COLO829 (cell line): ENCODE data around the gene SPDYE18.
"Not testable (repeated sequence)": the region's sequence is repeated elsewhere in the genome, so short reads cannot be mapped to it uniquely, and the experiment has no call there.

Experiments used
- DNase-seq: peaks from one replicate; pipeline ENCODE4 v3.0.0; 2012; ENCODE audit warnings: low spot score

The SPDYE18 gene

GRCh38 chr7:77062557-77062956 is at the start of gene SPDYE18:
Gene SPDYE18, minus strand, starts transcription at chr7:77062558. Its CDS starts 2,046 bp downstream, at chr7:77060512.
- DNase-seq = not testable (repeated sequence)

DNA sequence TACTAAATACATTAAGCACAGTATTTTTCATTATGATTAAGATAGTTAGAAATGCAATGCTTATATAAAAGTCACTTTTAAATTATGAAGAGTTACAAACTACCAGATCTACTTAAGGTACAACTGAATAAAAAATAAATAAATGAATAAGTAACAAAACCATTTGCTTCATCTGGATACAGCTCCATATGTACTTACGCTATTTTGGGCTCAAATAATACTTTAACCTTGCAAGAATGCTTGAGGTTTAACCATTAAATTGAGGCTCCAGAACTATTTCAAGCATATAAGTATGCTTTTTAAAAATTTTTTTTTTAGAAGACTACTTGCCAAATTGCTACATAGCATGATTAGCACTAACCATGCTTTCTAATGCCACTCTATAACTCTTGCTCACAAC is 46.0 kb upstream of the SPDYE18 start:
- not testable (repeated sequence) for DNase-seq

DNA sequence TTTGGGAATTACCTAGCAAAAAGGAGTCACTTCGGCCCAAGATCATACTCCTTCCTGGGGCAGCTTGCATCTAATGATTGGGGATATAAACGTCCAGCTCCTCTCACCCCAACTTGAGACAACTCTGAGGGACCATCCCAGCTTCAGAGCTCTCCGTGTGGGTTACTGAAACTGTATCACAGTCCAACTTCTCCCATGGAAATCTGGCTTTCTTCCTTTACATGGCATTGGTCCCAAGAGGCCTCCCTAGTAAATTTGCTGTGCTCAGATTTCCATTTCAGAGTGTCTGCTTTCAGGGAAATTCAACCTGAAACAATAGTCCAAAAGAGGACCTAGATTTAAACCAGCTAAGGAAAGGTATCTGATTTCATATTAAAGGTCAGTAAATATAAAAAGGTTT is 45.3 kb upstream of the SPDYE18 start:
- DNase-seq = not testable (repeated sequence)

DNA sequence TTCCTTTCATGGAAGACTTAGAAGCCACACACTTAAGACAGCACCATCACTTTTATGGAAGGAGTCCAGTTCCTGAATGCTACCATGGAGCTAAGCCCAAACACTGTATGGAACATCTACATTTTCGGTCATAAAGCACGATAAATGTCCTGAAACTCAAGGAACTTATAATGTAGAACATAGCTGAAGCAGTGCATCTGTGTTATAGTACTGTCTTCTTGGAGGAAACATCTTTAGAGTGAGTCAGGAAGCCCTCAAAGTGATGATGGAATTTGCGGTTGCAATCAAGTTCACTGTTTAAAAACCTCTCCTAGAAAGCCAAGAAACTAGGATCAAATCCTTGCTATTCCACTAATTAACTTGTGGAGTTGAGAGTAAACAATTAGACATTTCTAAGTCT is 43.5 kb upstream of the SPDYE18 start:
- not testable (repeated sequence) for DNase-seq

DNA sequence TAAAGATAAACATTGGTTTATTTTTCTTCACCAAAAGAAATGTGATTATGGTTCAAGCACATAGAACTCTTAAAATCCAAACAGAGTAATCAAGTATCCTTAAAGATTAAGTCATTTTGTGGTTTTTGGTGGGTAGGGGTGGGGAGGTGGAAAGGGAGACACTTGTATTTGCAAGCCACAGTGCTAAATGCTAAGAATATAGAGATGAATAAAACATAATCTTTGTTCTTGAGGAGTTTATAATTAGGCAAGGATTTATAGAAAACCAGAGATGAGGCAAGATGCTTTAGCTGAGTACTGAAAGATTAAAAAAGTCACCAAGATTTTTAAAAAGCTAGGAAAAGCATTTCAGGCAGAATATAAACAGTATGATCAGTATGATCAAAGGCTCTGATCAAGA is 40.3 kb upstream of the SPDYE18 start:
- DNase-seq = not testable (repeated sequence)

- DNase-seq = not testable (repeated sequence)
These were observed 38.8 kb upstream of the SPDYE18 start for GRCh38 chr7:77101187-77101586.

DNA sequence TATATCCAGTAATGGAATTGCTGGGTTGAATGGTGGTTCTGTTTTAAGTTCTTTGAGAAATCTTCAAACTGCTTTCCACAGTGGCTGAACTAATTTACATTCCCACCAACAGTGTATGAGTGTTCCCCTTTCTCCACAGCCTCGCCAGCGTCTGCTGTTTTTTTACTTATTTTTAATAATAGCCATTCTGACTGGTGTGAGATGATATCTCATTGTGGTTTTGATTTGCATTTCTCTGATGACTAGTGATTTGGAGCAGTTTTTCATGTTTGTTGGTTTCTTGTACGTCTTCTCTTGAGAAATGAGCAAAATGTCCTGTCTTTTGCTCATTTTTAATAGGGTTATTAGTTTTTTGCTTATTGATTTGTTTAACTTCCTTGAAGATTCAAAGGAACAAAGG is 38.1 kb upstream of the SPDYE18 start:
- DNase-seq = not testable (repeated sequence)

- not testable (repeated sequence) for DNase-seq
These were observed 29.9 kb upstream of the SPDYE18 start for GRCh38 chr7:77092301-77092700.

GRCh38 chr7:77082192-77082591 is 19.8 kb upstream of the SPDYE18 start:
- not testable (repeated sequence) for DNase-seq

DNA sequence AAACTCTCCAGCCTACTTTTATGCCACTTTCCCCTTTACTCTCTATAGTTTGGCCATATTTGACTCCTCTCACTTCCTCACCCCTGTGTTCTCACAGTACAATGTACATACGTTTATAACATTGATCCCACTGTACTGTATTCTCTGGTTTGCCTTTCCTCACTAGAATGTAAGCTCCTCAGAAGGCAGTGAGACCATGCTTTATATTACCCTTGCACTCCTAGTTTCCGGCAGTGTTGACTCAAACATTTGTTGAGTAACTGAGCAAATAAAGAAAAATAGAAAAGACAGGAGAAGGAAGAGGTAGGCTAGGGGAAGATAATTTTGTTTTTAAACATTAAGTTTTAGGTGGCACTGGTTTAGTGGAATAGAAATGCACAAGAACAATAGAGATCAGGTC is 17.9 kb upstream of the SPDYE18 start:
- DNase-seq = not testable (repeated sequence)

DNA sequence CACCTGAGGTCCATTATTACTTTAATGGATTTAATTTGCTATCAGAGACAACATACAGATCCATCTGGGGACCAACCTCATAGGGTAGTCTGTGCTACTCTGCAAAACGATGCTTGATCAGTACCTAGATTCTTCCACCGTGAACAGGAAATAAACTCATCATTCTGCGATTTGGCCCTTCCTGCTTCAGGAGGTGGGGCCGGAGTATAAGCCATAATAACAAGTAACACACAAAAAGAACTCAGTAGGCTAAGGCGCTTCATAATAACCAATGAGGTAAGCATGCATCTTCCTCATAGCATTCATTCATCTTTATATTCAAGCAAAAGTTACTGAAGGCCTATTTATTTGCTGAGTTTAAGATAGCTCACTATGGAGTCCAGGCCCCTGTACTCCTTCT is 17.3 kb upstream of the SPDYE18 start:
- not testable (repeated sequence) for DNase-seq

DNA sequence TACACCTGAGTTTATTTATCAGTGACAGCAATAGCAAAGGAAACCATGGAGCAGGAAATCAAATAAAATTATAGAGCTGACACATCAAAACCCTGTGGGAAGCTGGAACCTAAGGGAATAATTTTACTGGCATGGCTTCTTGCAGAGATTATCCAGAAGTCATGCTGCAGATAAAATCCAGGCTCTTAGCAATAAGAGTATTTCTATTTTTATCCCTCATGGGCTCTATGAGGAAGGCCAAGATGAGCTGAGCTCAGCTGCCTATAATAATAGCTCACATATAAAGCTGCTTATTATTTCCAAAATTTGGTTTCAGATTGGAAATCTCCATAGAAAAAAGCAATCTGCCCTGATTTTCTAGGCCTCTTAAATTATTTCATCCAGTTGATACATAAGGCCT is 16.8 kb upstream of the SPDYE18 start:
- DNase-seq = not testable (repeated sequence)

- DNase-seq = not testable (repeated sequence)
These were observed 14.7 kb upstream of the SPDYE18 start for GRCh38 chr7:77077060-77077459.

DNA sequence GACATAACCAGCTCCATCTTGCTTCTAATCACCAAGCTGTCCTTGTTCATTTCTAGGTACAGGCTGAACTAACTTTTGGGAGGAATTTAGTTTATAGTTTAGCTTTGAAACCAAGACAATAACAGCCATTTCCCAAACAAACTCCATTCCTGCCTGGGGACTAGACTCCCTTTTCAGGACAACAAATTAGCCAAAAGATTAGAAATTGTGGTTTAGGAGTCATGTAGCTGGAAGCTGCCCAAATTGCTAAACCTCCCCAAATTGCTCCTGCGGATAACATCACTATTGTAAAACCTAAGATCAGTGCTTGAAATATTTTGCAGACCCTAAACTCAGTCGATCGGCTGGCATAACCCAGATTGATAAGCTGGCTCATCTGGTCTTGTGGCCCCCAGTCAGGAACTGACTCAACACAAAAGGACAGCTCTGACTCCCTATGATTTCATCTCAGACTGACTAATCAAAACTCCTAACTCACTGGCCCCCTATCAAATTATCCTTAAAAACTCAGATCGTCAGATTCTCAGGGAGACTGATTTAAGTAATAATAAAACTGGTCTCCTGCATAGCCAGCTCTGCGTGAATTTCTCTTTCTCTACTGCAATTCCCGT is 12.5 kb upstream of the SPDYE18 start:
- DNase-seq = not testable (repeated sequence)

GRCh38 chr7:77071108-77071507 is 8.8 kb upstream of the SPDYE18 start:
- DNase-seq = not testable (repeated sequence)

- not testable (repeated sequence) for DNase-seq
These were observed 3.5 kb upstream of the SPDYE18 start for GRCh38 chr7:77065869-77066268.

GRCh38 chr7:77063732-77064131 is 1.4 kb upstream of the SPDYE18 start:
- DNase-seq = not testable (repeated sequence)

DNA sequence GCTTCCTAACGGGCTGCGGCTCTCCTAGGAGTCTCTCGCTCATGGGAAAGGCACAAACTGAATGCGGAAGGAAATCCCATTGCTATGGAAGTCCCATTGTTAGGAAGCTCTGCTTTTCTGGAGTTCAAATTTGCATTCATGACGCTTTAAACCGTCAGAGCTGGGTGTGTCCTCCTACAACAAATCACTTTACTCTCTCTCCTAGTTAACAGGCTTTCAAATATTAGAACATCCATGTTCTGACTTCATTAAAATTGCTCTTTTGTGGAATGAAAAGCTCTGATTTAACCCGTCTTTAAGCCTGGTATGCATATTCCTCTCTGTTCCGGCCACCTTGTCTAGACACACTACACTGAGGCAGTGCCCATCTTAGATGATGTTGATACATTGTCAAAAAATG is 30.1 kb downstream of the SPDYE18 start, which contains the start of gene SPDYE17:
SPDYE17 (minus strand) TSS at position 101 of the 400 bp plus-strand sequence. CDS start 1,791 bp downstream, outside the sequence.
- not testable (repeated sequence) for DNase-seq

DNA sequence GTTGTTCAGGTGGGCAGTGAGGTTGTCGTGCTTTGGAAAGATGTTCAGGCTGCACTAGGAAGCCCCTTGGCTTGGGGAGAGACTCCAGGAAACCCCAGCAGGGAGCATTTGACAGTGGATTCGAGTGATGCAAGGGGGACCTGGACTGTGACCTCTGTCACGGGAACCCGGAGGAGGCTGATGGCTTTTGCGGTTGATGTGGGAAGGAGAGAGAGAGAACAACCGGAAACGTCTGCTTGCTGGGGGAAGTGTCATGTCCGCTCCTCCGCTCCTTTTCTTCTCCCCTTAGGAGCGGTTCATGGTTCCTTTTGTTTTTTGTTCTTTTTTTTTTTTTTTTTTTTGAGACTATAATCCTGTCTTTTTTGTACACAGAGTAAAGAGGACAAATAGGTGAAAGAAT is 36.0 kb downstream of the SPDYE18 start:
- DNase-seq = not testable (repeated sequence)

- DNase-seq = not testable (repeated sequence)
These were observed 52.2 kb downstream of the SPDYE18 start for GRCh38 chr7:77010074-77010680.

GRCh38 chr7:77008000-77008399 is 54.4 kb downstream of the SPDYE18 start:
- not testable (repeated sequence) for DNase-seq

- not testable (repeated sequence) for DNase-seq
These were observed 55.9 kb downstream of the SPDYE18 start for GRCh38 chr7:77006127-77007110.
